Measurements from ENCODE around the gene ELP4. TPM values are rescaled to one million over a fixed set of nuclear protein-coding genes. Genes with fewer than 3 reads are reported as not detected.

The ELP4 gene
- total RNA-seq, 1 experiment from 2014 or later, result 15.2 TPM

DNA sequence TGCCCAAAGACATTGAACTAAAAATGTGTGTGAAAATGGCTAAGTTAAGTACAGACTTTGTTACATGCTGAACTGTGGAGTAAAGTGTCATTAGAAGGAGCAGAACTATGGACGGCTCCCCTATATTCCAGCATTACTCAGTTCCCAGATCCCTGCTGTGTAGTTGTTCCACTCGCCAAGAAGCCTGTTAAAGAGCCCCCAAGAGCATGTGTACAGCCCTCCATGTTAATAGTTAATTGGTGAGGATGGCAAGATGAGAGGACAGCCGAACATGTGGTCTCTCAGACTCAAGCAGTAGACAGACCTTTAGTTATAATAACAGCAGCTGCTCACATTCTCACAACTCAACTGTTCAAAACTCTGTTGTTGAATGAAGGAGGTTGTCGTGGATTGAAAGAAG lies 127.4 kb downstream of the ELP4 start:
- H3K9me3 ChIP-seq (ENCODE audit: control insufficient read depth, low read depth, low read length), result no peaks in the 10 kb centered on the region
- no peak overlapping the region for H4K5ac ChIP-seq (ENCODE audit: insufficient read length, low read depth, low read length)
- no peak overlapping the region for H3K9ac ChIP-seq (ENCODE audit: extremely low read depth, insufficient read length, low read length)
- Mint-ChIP-seq H3K36me3 (ENCODE audit: insufficient read depth in 1 of 3, low read depth in 3 of 3) (no peaks in the 10 kb centered on the region), H3K27me3 (ENCODE audit: low read depth) (no peaks in the 10 kb centered on the region), H3K4me1 (no peaks in the 10 kb centered on the region; a peak in 1 of 4 replicates), H3K9me3 (no peaks in the 10 kb centered on the region), H3K27ac (no peak overlapping the region), H3K4me3 (no peak overlapping the region)
- no peak overlapping the region for H3K18ac ChIP-seq (ENCODE audit: insufficient read length, low read depth, low read length)
- no peaks in the 10 kb centered on the region for H3K23me2 ChIP-seq (ENCODE audit: insufficient read length, low read depth, low read length, poor library complexity, severe bottlenecking)
- H4K8ac ChIP-seq (replicated peaks; ENCODE audit: insufficient read length, low read depth, low read length), result no peak overlapping the region
- no peak overlapping the region for H3K27ac ChIP-seq (ENCODE audit: insufficient read length, low read depth, low read length)
- no peak overlapping the region for H4K91ac ChIP-seq (ENCODE audit: insufficient read length, low read depth, low read length)
- H3K56ac ChIP-seq (ENCODE audit: insufficient read length, low read depth, low read length), result no peak overlapping the region
- H4K20me1 ChIP-seq (ENCODE audit: control insufficient read depth, insufficient read depth, insufficient read length), result no peaks in the 10 kb centered on the region
- TF ChIP-seq, protein P1, sequence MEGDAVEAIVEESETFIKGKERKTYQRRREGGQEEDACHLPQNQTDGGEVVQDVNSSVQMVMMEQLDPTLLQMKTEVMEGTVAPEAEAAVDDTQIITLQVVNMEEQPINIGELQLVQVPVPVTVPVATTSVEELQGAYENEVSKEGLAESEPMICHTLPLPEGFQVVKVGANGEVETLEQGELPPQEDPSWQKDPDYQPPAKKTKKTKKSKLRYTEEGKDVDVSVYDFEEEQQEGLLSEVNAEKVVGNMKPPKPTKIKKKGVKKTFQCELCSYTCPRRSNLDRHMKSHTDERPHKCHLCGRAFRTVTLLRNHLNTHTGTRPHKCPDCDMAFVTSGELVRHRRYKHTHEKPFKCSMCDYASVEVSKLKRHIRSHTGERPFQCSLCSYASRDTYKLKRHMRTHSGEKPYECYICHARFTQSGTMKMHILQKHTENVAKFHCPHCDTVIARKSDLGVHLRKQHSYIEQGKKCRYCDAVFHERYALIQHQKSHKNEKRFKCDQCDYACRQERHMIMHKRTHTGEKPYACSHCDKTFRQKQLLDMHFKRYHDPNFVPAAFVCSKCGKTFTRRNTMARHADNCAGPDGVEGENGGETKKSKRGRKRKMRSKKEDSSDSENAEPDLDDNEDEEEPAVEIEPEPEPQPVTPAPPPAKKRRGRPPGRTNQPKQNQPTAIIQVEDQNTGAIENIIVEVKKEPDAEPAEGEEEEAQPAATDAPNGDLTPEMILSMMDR (conservative IDR thresholded peaks at IDR 0.05), result no peak
- H2AK5ac ChIP-seq (ENCODE audit: insufficient read length, low read length), result no peak overlapping the region
- H3K4me1 ChIP-seq (ENCODE audit: insufficient read depth, low read length), result no peaks in the 10 kb centered on the region
- H3K79me2 ChIP-seq (ENCODE audit: insufficient read depth, low read length), result no peaks in the 10 kb centered on the region
- H2AFZ ChIP-seq (ENCODE audit: low read length), result no peak overlapping the region
- H3K4me2 ChIP-seq (ENCODE audit: insufficient read depth, insufficient read length, low read length), result no peak overlapping the region
- no peaks in the 10 kb centered on the region for H3K27me3 ChIP-seq (ENCODE audit: insufficient read depth, low read length)
- no peaks in the 10 kb centered on the region for H3K79me1 ChIP-seq (ENCODE audit: insufficient read depth, low read depth, low read length, poor library complexity, severe bottlenecking)
- no peak overlapping the region for H2BK20ac ChIP-seq (ENCODE audit: low read depth, low read length, poor library complexity, severe bottlenecking)
- no CpG with 5 or more reads among the region's 4 CpGs for WGBS (ENCODE audit: extremely low coverage, insufficient read length, low lambda C conversion rate)
- no peak overlapping the region for H2BK15ac ChIP-seq (ENCODE audit: low read depth, low read length)
- DNase-seq, result no peak
- no peak overlapping the region for H3K23ac ChIP-seq (ENCODE audit: insufficient read length, low read depth, low read length)
- no peak overlapping the region for H2BK120ac ChIP-seq (ENCODE audit: low read depth, low read length, poor library complexity, severe bottlenecking)
- no peak overlapping the region for H2BK5ac ChIP-seq (ENCODE audit: insufficient read length, low read length)
- H3K4ac ChIP-seq (ENCODE audit: low read depth, low read length), result no peak overlapping the region
- no peak overlapping the region for H3T11ph ChIP-seq (ENCODE audit: low read length)
- H2BK12ac ChIP-seq (ENCODE audit: insufficient read length, low read depth, low read length), result no peak overlapping the region
- no peak overlapping the region for H3K14ac ChIP-seq (ENCODE audit: insufficient read depth, low read length)

Data from H9 (cell line).